NT2/D1 (cell line): ENCODE measurements around the gene INPP4B.

Source experiments
- DNase-seq: peaks from one replicate; pipeline ENCODE4 v3.0.0-alpha.2; 2011; ENCODE audit warnings: low read depth, low spot score
- H3K27me3 ChIP-seq: 2 replicates; pipeline ENCODE4 v1.6.0; 2011; ENCODE audit warnings: mild to moderate bottlenecking; ENCODE audit not compliant: insufficient read length, insufficient read depth
- H3K36me3 ChIP-seq: 2 replicates; pipeline ENCODE4 v1.6.1; 2011; ENCODE audit warnings: mild to moderate bottlenecking, low read length, mixed read lengths; ENCODE audit not compliant: insufficient read depth, insufficient read length
- H3K4me1 ChIP-seq: 2 replicates; pipeline ENCODE4 v1.5.1; 2011; ENCODE audit not compliant: insufficient read depth, insufficient read length
- H3K4me3 ChIP-seq: 2 replicates; pipeline ENCODE4 v1.5.1; 2011; ENCODE audit warnings: low read depth; ENCODE audit not compliant: insufficient read length
- H3K9ac ChIP-seq: 2 replicates; pipeline ENCODE4 v1.6.0; 2011; ENCODE audit warnings: low read depth; ENCODE audit not compliant: insufficient read length
- H3K9me3 ChIP-seq: 2 replicates; pipeline ENCODE4 v1.5.1; 2011; ENCODE audit warnings: mild to moderate bottlenecking, low read length; ENCODE audit not compliant: insufficient read depth
- SUZ12 ChIP-seq: IDR thresholded peaks from 2 replicates; pipeline ENCODE4 v1.6.1; 2011; ENCODE audit not compliant: insufficient read length, insufficient read depth; ENCODE audit errors: extremely low read depth
- YY1 ChIP-seq: IDR thresholded peaks from 2 replicates; pipeline ENCODE4 v1.6.1; 2011; ENCODE audit not compliant: insufficient read length, insufficient read depth
- ZNF274 ChIP-seq: IDR thresholded peaks from 2 replicates; pipeline ENCODE4 v1.6.1; 2011; ENCODE audit warnings: mild to moderate bottlenecking, low read depth, low read length

Gene INPP4B

DNA sequence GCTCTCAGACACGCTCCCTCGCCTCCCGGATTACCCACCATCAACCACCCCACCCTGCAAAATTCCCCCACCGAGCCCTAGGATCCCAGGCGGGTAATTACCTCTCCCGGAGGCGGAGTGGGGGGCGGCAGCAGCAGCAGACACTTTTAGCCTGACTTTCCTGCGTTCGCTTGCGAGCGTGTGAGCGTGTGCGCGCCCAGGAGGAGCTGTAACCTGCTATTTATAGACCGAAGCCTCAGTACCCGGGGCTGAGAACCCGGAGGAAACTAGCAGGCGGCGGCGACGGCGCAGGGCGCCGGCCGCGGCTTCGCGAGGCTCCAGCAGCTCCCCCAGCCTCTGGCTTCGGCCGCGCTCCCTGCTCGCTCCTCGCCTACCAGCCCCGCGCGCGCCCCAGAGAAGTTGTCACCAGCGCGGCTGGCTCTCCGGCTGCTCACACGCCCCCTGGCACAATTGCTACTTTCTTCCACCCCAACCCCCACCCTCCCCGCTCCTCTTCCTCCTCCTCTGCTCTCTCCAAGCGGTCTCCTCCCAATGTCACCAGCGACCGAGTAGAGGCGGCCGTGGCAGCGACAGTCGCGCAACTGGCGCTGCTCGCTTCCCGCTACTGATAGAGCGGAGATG is at the start of gene INPP4B:
TSS of gene INPP4B (minus strand) at position 194 of the 621 bp plus-strand sequence.
- Histone ChIP-seq H3K9me3 (no peaks in the 10 kb centered on the region), H3K4me3 (peak within 1 kb of the TSS; percentile 53), H3K4me1 (no peaks in the 10 kb centered on the region), H3K9ac (peak within 1 kb of the TSS; percentile 21), H3K36me3 (no peaks in the 10 kb centered on the region), H3K27me3 (peaks cover 42% of the 10 kb centered on the region)
- no peak for DNase-seq
- TF ChIP-seq YY1, result no peak
- TF ChIP-seq ZNF274, result no peak
- no peak for TF ChIP-seq SUZ12

GRCh38 chr4:142893012-142893411 is 46.9 kb upstream of the INPP4B start:
- H3K27me3 ChIP-seq, result no peaks in the 10 kb centered on the region
- H3K9ac ChIP-seq, result no peak overlapping the region
- peak; percentile 9 for DNase-seq
- H3K4me3 ChIP-seq, result no peak overlapping the region
- TF ChIP-seq ZNF274, result no peak
- no peak for TF ChIP-seq YY1
- TF ChIP-seq SUZ12, result no peak
- no peaks in the 10 kb centered on the region for H3K36me3 ChIP-seq
- H3K4me1 ChIP-seq, result no peaks in the 10 kb centered on the region
- H3K9me3 ChIP-seq, result peaks cover 17% of the 10 kb centered on the region; the same call in 1 of the 2 replicates

DNA sequence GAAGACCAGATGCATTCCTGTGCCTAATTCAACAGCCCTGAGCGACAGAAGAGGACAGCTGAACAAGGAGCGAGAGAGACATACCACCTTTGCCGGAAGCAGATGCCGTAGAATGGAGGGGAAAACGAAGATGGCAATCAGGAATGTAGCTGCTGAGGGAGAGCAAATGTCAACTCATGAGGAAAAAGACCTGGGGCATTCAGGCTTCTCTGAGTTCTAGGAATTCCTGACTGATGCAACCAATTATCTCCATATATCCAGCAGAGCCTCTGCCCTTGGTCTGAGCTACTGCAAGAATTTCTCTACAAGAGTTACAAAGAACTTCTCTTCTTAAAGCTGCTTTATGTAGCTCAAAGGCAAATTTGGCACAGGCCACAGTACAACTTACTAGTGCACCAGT is 40.5 kb upstream of the INPP4B start:
- no peaks in the 10 kb centered on the region for H3K9me3 ChIP-seq
- H3K9ac ChIP-seq, result no peak overlapping the region
- no peak overlapping the region for H3K4me3 ChIP-seq
- peak; percentile 2 for DNase-seq
- no peaks in the 10 kb centered on the region for H3K36me3 ChIP-seq
- H3K27me3 ChIP-seq, result no peaks in the 10 kb centered on the region
- no peak for TF ChIP-seq SUZ12
- TF ChIP-seq ZNF274, result no peak
- no peak for TF ChIP-seq YY1
- no peaks in the 10 kb centered on the region for H3K4me1 ChIP-seq

- H3K4me3 ChIP-seq, result no peak overlapping the region
- H3K9me3 ChIP-seq, result no peaks in the 10 kb centered on the region
- peak; percentile 1 for DNase-seq
- TF ChIP-seq YY1 (no peak), ZNF274 (no peak), SUZ12 (no peak)
- H3K4me1 ChIP-seq, result no peaks in the 10 kb centered on the region
- H3K27me3 ChIP-seq, result no peaks in the 10 kb centered on the region
- no peaks in the 10 kb centered on the region for H3K36me3 ChIP-seq
- no peak overlapping the region for H3K9ac ChIP-seq
These were observed 37.1 kb upstream of the INPP4B start for GRCh38 chr4:142883040-142883832.

GRCh38 chr4:142882159-142882558 is 36.1 kb upstream of the INPP4B start:
- Histone ChIP-seq H3K9me3 (no peaks in the 10 kb centered on the region), H3K4me3 (no peak overlapping the region)

GRCh38 chr4:142881331-142881730 is 35.2 kb upstream of the INPP4B start:
- Histone ChIP-seq H3K4me3 (no peak overlapping the region), H3K36me3 (no peaks in the 10 kb centered on the region), H3K4me1 (no peaks in the 10 kb centered on the region), H3K9ac (no peak overlapping the region), H3K9me3 (no peaks in the 10 kb centered on the region), H3K27me3 (no peaks in the 10 kb centered on the region)
- DNase-seq, result no peak
- no peak for TF ChIP-seq SUZ12
- no peak for TF ChIP-seq ZNF274
- no peak for TF ChIP-seq YY1

More at GRCh38 chr4:142882159-142882558, 36.1 kb upstream of the INPP4B start:
- no peak for TF ChIP-seq ZNF274
- no peak for TF ChIP-seq SUZ12
- no peak for TF ChIP-seq YY1
- no peaks in the 10 kb centered on the region for H3K27me3 ChIP-seq
- H3K9ac ChIP-seq, result no peak overlapping the region
- H3K4me1 ChIP-seq, result no peaks in the 10 kb centered on the region
- DNase-seq, result no peak
- no peaks in the 10 kb centered on the region for H3K36me3 ChIP-seq

- DNase-seq, result no peak
- Histone ChIP-seq H3K9ac (no peak overlapping the region), H3K4me3 (no peak overlapping the region), H3K4me1 (no peaks in the 10 kb centered on the region), H3K27me3 (no peaks in the 10 kb centered on the region), H3K36me3 (no peaks in the 10 kb centered on the region), H3K9me3 (no peaks in the 10 kb centered on the region)
- no peak for TF ChIP-seq SUZ12
- TF ChIP-seq ZNF274, result no peak
- TF ChIP-seq YY1, result no peak
These were observed 29.0 kb upstream of the INPP4B start for GRCh38 chr4:142875117-142875516.
